GM06990 (cell line): ENCODE data around the gene SLC35F3.

Source experiments
- DNase-seq: peaks from one replicate; pipeline ENCODE4 v3.0.0-alpha.2; 2011; ENCODE audit not compliant: insufficient read length; ENCODE audit errors: extremely low read depth
- H3K27me3 ChIP-seq: replicated peaks from 2 replicates; pipeline ENCODE4 v1.6.0; 2011; ENCODE audit warnings: low read length; ENCODE audit not compliant: control insufficient read depth, insufficient read depth
- H3K36me3 ChIP-seq: 2 replicates; pipeline ENCODE4 v1.5.1; 2011; ENCODE audit warnings: low read length; ENCODE audit not compliant: control insufficient read depth, insufficient read depth
- H3K4me3 ChIP-seq: replicated peaks from 2 replicates; pipeline ENCODE4 v1.5.1; 2011; ENCODE audit warnings: low read depth, mild to moderate bottlenecking, control low read depth, low read length
- CTCF ChIP-seq: IDR thresholded peaks from 2 replicates; pipeline ENCODE4 v1.5.1; 2011; ENCODE audit warnings: low read length, control low read depth, mild to moderate bottlenecking, inconsistent platforms; ENCODE audit not compliant: insufficient read depth, poor library complexity, severe bottlenecking

SLC35F3 gene

GRCh38 chr1:234125714-234126113, 221.2 kb downstream of the SLC35F3 start:
- H3K4me3 ChIP-seq: no peak overlapping the region
- DNase-seq: no peak
- H3K36me3 ChIP-seq: no peaks in the 10 kb centered on the region
- TF ChIP-seq CTCF: no peak
- no peaks in the 10 kb centered on the region for H3K27me3 ChIP-seq

GRCh38 chr1:234127026-234127671, 222.7 kb downstream of the SLC35F3 start:
- no peak for TF ChIP-seq CTCF
- Histone ChIP-seq H3K4me3 (no peak overlapping the region), H3K27me3 (no peaks in the 10 kb centered on the region), H3K36me3 (no peaks in the 10 kb centered on the region)
- DNase-seq: no peak

DNA sequence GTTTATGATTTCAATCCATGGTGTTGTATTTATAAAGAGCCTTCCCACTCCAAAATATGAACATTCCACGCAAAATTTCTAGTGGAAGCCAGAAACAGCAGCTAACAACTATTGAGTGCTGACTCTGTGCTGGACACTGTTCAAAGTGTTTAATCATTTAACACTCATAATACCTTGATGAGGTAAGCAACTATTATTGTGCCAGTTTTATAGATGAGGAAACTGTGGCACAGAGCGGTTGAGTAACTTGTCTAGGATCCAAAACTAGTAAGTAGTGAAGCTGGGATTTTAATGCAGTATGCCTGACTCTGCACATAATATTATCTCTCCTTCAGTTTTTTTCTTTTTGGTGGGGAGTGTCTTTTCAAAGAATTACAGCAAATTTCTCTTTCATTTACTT, 228.3 kb downstream of the SLC35F3 start:
- DNase-seq: no peak
- H3K27me3 ChIP-seq: no peaks in the 10 kb centered on the region
- no peak overlapping the region for H3K4me3 ChIP-seq
- no peak for TF ChIP-seq CTCF
- no peaks in the 10 kb centered on the region for H3K36me3 ChIP-seq

- TF ChIP-seq CTCF: no peak
- H3K27me3 ChIP-seq: no peaks in the 10 kb centered on the region
- no peak for DNase-seq
- H3K4me3 ChIP-seq: no peak overlapping the region
- H3K36me3 ChIP-seq: no peaks in the 10 kb centered on the region
Measured at GRCh38 chr1:234134878-234135277, 230.4 kb downstream of the SLC35F3 start.

DNA sequence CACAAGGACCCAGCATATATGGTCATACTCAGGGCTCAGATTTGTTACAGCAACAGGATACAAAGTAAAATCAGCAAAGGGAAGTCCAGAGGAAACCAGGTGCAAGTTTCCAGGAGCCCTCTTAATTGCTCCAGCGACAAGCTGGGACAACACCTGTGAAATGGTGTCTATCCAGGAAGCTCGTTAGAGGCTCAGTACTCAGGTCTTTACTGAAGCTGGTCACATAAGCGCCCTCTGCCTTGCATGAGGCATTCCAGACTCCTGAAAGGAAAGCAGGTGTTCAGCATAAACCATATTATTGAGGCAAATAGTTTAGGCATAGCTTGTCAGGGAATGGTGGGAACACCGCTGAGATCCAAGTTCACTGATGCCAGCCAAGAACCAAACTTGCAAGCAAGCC, 231.0 kb downstream of the SLC35F3 start:
- H3K27me3 ChIP-seq: no peaks in the 10 kb centered on the region
- no peak for DNase-seq

More for the DNA sequence above, 231.0 kb downstream of the SLC35F3 start:
- H3K4me3 ChIP-seq: no peak overlapping the region
- H3K36me3 ChIP-seq: no peaks in the 10 kb centered on the region
- no peak for TF ChIP-seq CTCF
